Fibroblast of skin of back (primary cell): ENCODE data around the gene ADPRM. TPM values are rescaled to one million over a fixed set of nuclear protein-coding genes. Genes with fewer than 3 reads are reported as not detected.
A peak's percentile ranks its signal among the peaks of the same experiment; 100 is the strongest.
"Not testable (repeated sequence)": the region's sequence is repeated elsewhere in the genome, so short reads cannot be mapped to it uniquely, and the experiment has no call there.

ENCODE experiments used
- DNase-seq: peaks from one replicate; pipeline ENCODE4 v3.0.0-alpha.2; 2013
- polyA plus RNA-seq, 2 experiments: library from polyadenylated mRNA; unstranded; fragments of 120-200 nt; gene quantifications; one replicate each; pipeline ENCODE4 v1.2.1, GENCODE V29; 2013; ENCODE audit not compliant: insufficient read length in 2 of 2

ADPRM gene, protein sequence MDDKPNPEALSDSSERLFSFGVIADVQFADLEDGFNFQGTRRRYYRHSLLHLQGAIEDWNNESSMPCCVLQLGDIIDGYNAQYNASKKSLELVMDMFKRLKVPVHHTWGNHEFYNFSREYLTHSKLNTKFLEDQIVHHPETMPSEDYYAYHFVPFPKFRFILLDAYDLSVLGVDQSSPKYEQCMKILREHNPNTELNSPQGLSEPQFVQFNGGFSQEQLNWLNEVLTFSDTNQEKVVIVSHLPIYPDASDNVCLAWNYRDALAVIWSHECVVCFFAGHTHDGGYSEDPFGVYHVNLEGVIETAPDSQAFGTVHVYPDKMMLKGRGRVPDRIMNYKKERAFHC
- 8.3 TPM for polyA plus RNA-seq (2013, experiment 1 of 2; ENCODE audit: insufficient read length)
- 14.8 TPM for polyA plus RNA-seq (2013, experiment 2 of 2; ENCODE audit: insufficient read length)

DNA sequence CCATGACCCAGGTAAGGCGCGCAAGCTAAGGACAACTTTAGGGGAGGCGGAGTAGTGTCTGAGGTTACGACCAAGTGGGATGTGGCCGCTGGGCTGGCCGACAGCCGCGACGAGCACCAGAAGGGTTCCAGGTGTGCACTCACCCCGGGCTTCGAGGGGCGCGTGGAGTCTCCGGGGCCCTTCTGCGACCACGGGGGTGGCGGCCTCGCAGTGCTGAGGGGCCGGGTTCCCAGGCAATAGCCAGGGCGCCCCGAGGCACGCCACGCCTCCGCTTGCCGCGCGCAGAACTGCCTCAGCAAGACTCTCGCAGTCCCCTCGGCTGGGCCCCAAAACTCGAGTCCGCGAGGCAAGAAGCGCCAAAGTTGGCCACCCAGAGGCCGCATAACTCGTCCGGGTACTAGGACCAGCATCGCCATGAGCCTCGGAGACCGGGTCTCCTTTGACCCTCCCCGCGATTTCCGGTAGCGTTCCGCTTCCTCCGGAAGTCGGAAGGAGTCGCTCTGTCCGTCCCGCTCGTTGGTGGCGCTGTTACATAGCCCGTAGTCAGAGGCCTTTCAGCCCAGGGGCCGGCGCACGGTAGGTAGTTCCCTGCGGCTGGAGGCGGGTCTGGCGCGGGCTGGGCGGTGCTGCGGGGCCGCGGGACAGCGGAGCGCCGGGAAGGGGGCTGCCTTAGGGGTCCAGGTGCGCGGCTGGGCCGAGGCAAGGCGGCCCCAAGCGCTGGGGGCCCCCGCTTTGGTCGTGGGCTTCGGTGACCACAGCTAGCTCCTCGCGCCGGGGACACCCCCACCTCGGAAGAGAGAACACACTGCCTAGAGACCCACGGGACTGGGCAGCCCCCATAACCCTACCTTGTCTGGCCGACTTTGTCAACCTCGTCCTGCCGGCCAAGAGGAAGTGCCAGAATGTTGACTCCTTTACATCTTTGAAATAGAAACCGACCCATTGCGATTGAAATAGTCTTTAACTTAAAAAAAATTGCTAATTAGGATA, at the start of gene ADPRM, which contains the start of gene SCO1:
TSS of gene ADPRM (plus strand) at position 503 of the 990 bp plus-strand sequence. CDS start 7,333 bp downstream, outside the sequence.
TSS of gene SCO1 (minus strand) at position 442 of the 990 bp plus-strand sequence. CDS start at position 416, 26 bp downstream.
- peak; percentile 95 for DNase-seq

DNA sequence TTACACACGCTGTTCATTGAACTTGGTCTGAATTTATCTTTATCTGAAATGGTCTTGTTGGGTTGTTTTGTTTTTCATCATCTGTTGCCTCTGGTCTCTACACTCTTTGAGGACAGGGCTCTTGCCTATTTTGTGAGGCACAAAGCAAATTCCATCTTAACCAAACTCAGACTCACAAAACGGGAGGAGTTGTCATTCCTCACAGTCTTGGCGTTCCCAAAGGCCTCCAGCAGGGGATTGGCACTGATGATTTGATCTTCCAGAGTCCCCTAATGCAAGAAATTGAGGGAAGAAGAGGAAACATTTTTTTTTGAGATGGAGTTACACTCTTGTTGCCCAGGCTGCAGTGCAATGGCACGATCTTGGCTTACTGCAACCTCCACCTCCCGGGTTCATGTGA, 49.0 kb upstream of the ADPRM start:
- peak; percentile 38 for DNase-seq

DNA sequence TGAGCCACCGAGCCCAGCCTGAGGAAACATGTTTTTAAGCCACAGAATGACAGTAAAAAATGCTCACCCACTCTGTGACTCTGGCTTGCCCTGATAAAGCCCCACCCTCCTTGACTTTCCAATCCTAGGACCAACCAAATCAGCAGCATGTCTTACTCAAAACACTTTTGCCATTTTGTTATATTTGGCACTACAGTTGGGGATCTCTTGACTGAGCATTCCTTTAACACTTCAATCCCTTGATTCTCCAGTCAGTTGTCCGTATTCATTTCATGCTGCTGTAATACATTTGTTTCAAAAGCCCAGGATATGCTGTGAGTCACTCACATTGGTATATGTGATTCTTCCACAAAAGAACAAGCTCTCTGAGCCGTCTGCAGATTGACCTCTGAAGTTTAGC, 48.4 kb upstream of the ADPRM start:
- peak; percentile 78 for DNase-seq

DNA sequence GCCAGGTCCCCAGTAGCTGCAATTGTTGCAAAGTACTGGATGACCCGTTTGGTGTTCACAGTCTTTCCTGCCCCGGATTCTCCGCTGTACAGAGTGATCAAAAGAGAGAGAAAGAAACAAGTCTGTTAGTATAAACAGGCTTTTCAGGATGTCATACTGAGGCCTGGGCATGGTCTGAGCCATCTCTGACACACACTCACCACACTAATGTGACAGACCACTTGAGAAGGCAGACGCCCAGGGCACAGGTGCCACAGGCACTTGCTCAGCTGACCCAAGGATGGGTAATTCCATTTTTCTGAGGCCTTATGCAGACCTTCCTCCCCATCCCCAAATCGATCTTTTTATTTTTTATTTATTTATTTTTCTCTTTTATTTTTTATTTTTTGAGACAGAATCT, 47.8 kb upstream of the ADPRM start:
- DNase-seq: no peak

DNA sequence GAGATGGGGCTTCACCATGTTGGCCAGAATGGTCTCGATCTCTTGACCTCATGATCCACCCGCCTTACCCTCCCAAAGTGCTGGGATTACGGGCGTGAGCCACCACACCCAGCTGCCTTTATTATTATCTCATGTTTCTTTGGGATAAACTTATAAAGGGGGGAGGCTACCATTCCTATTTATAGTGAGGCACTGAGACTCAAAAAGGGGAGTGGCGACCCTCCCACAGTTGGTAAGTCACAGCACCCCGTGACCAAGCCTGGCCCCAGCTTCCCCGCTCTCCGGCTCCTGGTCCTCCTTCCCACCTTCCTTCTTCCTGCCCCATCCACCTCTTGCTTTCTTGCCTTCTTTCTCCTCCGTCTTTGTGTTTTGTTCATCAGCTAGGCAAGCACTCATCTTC, 45.5 kb upstream of the ADPRM start:
- DNase-seq: no peak

DNA sequence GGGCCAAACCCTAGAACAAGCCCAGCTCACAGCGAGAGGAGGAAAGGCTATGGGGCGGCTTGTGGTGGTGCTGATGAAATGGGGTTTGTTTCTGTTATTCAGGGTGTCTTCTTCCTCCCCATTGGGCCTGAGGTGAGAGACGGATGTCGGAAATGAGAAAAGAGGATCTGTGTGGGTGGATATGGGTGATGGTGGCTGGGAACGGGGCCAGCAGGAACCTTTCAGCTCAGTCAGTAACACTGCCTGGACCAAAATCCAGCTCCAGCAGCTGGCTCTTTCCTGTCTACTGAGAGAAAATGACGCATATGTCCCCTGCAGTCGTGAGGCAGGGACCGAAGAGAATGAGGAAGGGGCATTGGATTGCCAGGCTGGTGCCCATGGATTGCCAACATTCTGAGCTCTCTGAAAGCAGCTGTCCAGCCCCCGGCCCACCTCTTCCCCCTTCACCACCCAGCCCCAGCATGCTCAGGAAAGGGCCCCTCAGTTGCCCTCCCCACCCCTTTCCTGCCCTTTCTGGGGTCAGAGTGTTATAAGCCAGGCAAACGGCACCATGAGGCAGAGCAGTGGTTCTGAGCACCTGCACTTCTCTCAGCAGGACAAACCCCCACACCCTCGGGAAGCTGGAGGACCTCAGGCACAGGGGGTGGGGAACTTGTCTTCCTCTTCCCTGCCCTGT, 44.3 kb upstream of the ADPRM start:
- no peak for DNase-seq

DNA sequence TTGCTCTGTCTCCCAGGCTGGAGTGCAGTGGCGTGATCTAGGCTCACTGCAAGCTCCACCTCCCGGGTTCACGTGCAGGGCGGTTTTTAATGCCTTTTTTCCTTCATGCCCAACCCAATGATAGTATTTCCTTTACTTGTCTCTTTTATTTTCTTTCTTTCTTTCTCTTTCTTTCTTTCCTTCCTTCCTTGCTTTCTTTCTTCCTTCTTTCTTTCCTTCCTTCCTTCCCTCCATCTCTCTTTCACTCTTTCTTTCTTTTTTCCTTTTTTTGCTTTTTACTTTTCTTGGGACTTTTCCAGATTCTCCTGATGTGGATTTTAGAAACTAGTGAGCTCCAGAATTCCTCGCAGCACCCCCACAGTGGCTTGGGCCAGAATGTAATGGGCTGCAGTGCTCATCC, 43.4 kb upstream of the ADPRM start:
- no peak for DNase-seq

DNA sequence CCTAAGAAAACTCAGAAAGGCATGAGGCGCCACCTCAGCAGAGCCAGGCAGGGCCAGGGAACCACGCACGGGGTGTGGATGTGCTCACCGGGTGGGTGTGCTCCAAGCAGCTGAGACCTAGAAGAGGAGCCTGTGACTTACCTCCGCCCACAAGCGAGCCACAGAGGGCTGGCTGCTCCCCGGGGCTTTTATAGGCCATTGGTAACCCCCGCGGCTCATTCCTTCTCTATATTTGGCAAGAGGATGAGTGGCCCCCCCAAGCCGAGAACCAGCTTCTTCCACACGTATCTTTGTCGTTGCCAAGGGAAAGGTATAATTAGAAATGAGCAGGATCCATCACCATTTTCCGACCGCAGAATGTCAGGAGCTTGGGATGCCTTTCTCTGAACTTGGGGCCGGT, 40.2 kb upstream of the ADPRM start, which contains the start of gene MYH3:
TSS of gene MYH3 (minus strand) at position 162 of the 400 bp plus-strand sequence. CDS start 2,245 bp downstream, outside the sequence.
- DNase-seq: no peak

DNA sequence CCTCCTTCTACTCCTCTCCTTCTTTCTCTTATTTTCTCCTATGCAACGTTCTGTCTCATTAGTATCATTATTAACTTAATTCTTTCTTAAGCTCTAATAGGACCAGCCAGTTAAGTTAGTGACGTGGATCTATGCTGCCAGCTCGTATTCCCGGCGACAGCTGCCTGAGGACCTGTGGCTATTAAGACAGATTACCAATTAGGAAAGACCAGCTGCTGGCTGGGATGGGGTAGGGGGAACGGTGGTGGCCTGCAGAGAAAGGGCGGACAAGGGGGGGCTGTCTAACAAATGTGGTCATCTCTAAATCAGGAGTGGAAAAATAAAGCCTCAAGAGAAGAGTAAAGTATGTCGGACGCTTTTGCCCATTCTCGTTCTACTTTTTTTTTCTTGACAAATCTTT, 39.5 kb upstream of the ADPRM start:
- no peak for DNase-seq

DNA sequence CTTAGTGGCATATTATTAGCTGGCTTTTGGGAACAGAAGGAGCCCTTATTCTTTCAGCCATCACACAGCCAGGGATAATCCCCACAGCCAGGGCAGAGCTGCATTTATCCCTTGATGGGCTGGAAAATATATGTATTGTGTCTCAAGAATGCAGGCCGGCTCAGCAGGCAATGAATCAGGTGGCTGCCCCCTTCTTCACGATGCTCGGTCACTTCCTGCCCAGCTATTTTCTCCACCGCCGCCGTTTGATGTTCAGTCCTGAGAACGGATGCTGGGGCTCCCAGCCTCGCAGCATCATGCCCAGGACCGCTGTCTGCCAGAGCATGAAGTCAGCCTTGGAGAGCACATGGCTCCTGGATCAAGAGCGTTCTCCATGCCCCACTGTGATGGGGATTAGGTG, 36.0 kb upstream of the ADPRM start:
- no peak for DNase-seq

DNA sequence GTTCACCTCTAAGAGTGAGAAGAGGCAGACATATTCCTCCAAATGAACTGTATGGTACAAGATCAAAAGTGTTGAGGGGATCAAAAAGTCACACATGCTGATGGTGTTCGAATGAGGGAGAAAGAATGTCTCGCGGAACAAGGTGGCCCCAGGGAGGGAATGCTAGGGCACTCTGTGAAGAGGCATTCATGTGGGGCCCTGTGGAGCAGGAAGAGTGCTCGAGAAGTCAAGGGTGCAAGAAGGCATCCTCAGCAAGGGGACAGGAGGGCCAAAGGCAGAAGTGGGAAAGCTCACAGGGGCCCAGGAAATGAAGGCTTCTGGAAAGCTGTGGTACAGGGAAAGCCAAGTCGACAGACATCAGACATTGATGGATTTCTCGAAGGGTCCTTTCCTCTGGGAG, 34.2 kb upstream of the ADPRM start:
- no peak for DNase-seq

DNA sequence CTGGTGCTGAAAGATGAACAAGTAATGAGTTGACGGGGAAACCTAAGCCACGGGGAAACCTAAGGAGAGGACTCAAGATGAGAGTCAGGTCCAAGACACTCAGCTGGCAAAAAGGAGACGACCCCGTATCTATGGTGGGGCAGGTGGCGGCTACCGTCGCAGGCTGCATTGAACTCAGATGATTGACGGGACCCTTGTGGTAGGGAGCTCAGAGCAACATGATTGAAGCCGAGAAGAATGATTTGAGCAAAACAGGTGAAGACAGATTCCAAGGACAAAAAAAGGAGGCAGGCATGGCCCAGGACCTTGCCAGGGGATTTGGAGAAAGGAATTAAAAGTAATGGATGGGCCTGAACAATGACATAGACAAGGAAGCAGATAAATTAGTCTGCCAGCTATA, 32.8 kb upstream of the ADPRM start:
- no peak for DNase-seq

DNA sequence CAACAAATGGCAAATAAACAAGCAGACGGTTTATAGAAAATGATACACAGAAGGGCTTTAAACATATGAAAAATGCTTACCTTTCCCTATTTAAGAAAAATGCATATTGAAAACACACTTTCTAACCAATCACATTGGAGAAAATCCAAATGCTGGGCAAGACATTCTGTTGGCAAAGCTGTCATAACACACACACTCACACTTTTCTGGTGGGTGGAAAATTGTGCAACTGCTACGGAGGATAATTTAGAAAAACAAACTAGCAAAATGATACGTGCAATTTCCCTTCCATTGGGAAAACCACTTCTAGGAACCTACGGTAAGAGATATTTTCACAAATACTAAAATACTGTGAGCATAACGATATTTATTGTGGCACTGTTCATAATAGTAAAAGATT, 30.5 kb upstream of the ADPRM start:
- no peak for DNase-seq

DNA sequence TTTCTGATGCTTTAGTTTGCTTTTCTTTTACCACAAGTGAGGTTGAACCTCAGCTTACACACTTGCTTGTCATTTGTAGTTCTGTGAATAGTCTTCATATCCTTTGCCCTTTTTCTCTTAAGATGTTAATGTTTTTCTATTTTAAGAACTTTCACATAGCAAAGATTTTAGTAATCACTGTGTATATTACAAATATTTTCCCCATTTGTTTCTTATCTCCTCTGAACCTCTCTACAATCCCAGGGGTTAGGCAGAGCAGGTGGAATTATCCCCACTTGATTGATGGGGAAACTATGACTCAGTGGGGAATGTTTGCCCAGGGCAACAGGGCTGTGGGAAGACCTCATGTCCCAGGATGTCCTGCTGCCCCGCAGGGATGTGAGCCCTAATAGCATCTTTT, 28.6 kb upstream of the ADPRM start:
- peak; percentile 76 for DNase-seq

DNA sequence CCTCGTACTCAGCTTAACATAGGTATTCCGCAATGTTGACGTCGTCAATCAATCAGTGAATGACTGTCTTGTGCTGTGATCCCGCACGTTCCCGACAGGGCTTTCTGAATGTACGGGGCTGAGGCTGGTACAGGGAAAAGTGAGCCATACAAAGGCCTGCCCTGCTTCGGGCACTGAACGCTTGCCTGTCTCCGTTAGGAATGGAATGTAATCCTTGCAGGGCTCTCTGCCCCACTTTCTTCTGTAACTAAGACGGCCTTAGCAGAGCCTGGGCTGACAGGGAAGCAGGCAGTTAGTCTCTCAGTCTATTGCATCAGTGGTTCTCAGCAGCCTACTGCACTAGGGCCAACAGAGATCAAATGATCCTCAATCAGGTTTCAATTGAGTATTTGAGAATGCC, 24.1 kb upstream of the ADPRM start:
- DNase-seq: peak; percentile 3

DNA sequence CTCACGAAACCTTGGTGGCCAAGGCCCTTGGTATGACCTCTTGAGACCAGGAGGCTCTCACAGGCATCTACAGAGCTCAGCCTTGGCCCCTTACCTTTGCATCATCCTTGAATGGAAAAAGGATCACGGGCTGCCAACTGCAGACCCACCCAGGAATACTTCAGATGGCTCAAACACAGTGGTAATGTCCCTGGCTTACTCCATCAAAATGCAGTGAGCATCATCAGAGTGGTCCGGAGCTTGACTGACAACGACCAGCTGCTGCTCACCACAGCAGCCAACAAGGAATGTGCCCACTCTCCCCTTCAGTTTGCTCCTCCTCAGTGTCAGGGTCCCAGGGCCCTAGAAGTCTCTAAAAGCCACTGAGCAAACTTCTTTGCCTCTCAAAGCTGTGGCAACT, 22.7 kb upstream of the ADPRM start:
- no peak for DNase-seq

DNA sequence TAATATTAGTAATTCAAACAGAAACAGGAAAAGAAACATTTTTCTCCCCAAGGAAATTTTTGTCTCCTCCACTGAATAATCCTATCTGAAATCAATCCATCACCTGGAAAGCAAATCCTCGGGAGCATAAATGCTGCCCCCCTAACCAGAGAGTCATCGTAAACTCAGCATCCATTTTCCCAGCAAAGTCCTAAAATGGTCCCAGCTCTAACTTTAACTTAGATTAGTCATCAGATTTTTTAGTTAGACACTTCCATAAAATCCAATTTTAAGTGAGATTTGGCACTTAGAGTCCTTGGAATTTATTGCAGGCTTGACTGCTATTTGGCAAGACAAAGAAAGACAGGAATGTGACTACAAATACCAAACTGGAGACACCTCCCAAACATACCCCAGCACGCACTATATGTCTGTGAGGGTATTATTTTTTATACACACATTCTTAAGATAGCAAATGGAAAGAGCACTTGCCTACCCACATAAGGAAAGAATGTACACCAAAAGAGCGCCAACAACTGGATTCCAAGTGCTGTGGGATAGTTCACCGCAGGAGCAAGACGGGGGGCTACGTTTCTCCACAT, 15.4 kb upstream of the ADPRM start:
- peak; percentile 90 for DNase-seq

DNA sequence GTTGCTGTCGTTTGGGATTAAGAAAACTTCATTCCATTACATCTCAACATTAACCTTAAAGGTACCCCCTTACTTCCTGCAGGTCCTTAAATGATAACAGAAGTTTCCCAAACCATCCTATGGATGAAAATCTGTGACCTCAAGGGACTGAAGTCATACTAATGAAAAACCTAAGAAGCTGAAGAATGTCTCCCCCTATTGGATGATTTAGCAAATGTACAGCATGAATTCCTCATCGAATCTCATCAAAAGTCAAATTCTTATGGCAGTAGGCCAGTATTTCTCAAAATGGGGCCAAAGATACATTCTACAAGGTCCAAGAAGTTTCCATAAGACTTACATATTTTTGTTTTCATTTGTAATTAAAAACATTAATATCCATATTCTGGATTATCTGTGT, 13.5 kb upstream of the ADPRM start:
- DNase-seq: peak; percentile 54

DNA sequence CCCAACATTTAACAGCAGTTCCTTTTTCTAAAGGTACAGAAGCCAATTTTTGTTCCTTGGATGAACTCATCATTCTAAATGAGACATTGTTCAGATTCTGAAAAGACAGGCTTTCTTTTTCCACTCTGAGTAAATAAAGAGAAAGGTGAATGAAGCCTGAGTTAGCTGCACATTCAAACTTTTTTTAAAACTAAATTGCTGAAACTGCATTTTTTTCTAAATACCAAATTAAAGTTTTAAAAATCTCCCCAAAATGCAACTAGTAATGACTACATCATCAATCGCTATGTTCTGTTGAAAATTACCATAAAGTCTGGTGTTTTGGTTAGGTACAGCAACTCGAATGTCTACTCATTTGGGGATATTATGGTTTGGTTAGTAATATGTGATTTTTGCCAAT, 9.9 kb upstream of the ADPRM start:
- no peak for DNase-seq

DNA sequence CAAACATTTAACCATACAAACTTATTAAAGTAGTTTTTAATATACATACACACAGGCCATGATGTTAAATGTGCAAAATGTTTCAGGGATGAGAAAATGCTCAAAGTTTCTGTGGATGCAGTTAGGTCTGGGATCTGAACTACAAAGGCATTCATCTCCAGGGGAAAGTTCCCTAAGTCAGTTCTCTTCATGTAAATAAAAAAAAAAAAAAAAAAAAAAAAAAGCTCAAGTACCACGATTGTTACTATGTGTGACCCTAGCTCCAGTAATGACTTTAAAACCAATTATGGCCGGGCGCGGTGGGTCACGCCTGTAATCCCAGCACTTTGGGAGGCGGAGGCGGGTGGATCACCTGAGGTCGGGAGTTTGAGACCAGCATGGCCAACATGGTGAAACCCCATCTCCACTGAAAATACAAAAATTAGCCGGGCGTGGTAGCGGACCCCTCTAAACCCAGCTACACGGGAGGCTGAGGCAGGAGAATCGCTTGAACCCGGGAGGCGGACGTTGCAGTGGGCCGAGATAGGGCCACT, 1.5 kb upstream of the ADPRM start:
- not testable (repeated sequence) for DNase-seq

DNA sequence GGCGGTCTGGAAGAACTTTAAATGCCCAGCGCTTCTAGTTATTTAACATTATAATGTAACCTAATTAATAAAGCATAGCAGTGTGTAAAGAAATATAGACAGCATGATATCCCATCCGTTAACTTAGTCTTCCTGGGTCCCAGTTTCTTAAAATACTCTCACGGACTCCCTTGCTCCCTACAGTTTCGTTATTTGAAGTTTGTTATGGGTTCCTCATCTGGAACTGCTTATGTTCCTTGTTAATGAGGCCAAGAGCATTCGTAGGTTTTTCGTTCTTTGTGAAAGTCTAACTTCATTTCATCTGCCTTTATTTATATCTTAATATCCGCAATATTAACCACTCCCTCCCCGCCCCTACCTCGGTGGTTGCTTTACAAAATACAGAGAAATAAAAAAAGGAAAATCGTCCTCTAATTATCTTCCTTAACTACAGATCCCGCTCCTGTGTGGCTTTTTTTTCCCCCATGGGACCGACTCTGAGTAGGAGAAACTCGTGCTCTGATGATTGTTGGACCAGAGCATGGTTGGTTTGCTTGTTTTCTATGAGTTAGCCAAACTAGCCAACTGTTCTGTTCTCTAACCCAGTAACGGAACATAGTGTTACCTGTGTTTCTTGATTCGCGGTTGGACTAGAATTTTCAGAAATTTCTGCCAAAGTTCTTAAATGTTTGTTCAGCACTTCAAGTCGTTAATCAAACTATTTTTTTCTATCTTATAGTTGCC, 863 bp downstream of the ADPRM start:
- peak; percentile 31 for DNase-seq
